Lower leg skin (tissue), 3 donors: ENCODE results near the gene SYT6.

Source experiments
- POLR2A ChIP-seq, 2 donors: fragments of 450-650 bp; IDR thresholded peaks; one replicate each; pipeline ENCODE4 v1.6.1; 2016 to 2017; ENCODE audit warnings: antibody characterized with exemption in 2 of 2, mild to moderate bottlenecking in 1 of 2, moderate library complexity in 1 of 2
- TF ChIP-seq, protein P1 (sequence below), 3 donors: fragments of 450-650 bp; IDR thresholded peaks; one replicate each; pipeline ENCODE4 v1.5.1; 2016; ENCODE audit warnings: antibody characterized with exemption in 3 of 3, mild to moderate bottlenecking in 3 of 3, moderate library complexity in 2 of 3

DNA sequence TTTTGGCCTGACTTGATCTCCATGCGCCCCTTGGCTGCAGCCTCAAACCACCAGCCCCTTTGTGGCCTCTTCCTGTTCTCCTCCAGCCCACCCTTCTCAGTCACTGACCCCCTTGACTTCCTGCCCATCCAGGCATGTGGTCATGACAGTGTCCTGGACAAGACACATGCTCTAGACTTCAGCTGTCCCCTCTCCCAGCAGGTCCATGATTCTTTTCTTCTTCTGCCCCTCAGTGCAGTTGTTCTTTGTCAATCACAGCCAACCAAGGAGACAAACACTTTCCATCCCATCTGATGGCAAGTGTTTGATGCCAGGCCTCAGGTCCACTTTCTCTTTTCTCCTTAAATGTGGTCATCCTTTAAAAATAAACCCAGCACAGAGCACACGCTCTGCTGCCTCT is 49.7 kb downstream of the SYT6 start:
- TF ChIP-seq, protein P1, sequence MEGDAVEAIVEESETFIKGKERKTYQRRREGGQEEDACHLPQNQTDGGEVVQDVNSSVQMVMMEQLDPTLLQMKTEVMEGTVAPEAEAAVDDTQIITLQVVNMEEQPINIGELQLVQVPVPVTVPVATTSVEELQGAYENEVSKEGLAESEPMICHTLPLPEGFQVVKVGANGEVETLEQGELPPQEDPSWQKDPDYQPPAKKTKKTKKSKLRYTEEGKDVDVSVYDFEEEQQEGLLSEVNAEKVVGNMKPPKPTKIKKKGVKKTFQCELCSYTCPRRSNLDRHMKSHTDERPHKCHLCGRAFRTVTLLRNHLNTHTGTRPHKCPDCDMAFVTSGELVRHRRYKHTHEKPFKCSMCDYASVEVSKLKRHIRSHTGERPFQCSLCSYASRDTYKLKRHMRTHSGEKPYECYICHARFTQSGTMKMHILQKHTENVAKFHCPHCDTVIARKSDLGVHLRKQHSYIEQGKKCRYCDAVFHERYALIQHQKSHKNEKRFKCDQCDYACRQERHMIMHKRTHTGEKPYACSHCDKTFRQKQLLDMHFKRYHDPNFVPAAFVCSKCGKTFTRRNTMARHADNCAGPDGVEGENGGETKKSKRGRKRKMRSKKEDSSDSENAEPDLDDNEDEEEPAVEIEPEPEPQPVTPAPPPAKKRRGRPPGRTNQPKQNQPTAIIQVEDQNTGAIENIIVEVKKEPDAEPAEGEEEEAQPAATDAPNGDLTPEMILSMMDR (IDR thresholded peaks at IDR 0.05), result no peak
- TF ChIP-seq POLR2A (IDR thresholded peaks at IDR 0.05), result no peak
